Stimulated activated naive CD4-positive, alpha-beta T cell treated with Interleukin-2 at 50 U/mL for 16 hours (primary cell): ENCODE measurements around the gene ZBTB17.

Experiments used
- DNase-seq: peaks from one replicate; lab custom pipeline; 2025; lab: John Stamatoyannopoulos, UW

ZBTB17 gene

GRCh38 chr1:15960808-15961207 is 15.1 kb downstream of the ZBTB17 start:
- no peak for DNase-seq

DNA sequence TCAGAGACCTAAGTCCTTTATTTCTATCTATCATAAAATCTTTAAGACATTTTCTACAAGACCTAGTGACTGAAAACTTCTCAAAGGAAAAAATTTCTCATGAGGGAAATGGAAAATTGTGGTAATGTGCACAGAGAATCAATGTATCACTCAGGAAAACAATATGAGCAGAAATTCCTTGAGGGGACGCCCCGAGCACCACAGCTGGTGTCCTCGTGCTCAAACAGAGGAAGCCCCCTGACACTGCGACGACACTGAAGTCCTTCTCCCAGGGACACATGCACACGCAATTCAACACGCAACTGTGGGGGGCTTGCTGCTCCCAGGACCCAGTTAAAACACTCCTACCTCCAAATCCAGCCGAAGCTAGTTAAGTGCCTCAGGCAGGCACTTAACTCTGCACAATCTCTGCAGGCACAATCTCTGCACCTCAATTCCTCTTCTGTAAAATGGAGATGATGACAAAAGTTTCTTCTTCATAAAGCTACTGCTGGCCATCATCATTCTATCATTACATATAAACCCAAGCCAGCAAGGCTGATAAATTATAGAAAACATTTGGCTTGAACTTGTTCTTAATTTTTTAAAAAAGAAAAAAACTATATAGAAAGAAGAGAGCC is 16.0 kb downstream of the ZBTB17 start:
- peak; percentile 18 for DNase-seq

- DNase-seq, result no peak
Measured at GRCh38 chr1:15959424-15959823, 16.5 kb downstream of the ZBTB17 start.

DNA sequence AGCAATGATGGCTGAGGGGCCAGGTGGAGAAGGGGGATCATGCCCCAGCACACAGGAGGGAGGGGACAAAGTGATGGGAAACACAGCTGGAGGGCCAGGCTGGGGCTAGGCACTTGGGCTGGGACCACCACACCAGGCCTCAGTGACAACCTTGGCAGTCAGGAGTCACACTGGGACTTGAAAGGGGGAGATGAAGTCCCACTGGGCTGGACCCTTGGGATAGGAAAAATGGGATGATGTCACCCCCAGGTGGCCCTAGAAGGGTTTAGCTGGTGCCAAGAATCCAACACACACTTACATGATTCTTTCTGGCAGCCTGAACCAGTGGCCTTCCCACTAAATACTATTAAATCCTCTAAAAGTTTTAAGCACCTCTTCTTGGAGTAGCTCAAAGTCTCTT is 17.1 kb downstream of the ZBTB17 start:
- no peak for DNase-seq

DNA sequence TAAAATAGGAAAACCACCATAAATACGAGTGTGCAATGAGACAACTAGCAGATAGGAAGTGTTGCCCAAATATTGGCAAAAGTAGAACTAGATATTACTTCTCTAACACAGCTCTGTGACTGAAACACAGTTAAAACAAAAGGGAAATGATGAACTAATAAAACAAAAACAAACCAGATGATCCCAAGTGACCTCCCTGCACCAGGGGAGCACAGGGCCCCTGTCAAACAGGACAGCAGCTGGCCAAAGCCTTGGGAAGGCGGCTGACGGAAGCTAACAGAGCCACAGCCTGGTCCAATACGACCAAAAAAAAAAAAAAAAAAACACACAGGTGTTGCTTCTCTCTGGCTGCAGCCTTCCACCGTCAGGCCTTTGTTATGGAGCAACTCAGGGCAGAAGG is 17.8 kb downstream of the ZBTB17 start:
- no peak for DNase-seq

GRCh38 chr1:15957221-15958095 is 18.4 kb downstream of the ZBTB17 start:
- DNase-seq, result no peak

DNA sequence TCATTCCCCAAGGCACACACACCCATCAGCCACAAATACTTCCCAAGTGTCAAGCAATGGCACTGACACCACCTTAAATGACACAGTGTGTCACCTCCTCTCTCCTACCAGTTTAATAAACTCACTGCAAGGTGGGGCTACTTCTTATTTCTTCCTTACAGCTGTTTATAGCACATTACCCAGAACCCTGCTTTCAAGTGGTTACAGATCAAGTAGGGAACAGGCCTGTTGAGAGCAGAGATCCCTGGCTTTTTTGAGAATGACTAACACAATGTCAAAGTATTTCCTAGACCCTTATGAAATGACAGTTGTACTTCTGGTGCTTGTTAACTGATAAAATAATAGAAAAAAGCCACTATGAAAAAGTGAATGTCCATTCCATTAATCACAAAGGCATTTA is 19.8 kb downstream of the ZBTB17 start:
- no peak for DNase-seq

GRCh38 chr1:15955552-15955951 is 20.3 kb downstream of the ZBTB17 start:
- DNase-seq, result no peak

- no peak for DNase-seq
Measured at GRCh38 chr1:15954316-15954715, 21.6 kb downstream of the ZBTB17 start.

GRCh38 chr1:15953791-15954241 is 22.1 kb downstream of the ZBTB17 start:
- DNase-seq, result no peak

GRCh38 chr1:15953294-15953771 is 22.6 kb downstream of the ZBTB17 start:
- DNase-seq, result no peak

DNA sequence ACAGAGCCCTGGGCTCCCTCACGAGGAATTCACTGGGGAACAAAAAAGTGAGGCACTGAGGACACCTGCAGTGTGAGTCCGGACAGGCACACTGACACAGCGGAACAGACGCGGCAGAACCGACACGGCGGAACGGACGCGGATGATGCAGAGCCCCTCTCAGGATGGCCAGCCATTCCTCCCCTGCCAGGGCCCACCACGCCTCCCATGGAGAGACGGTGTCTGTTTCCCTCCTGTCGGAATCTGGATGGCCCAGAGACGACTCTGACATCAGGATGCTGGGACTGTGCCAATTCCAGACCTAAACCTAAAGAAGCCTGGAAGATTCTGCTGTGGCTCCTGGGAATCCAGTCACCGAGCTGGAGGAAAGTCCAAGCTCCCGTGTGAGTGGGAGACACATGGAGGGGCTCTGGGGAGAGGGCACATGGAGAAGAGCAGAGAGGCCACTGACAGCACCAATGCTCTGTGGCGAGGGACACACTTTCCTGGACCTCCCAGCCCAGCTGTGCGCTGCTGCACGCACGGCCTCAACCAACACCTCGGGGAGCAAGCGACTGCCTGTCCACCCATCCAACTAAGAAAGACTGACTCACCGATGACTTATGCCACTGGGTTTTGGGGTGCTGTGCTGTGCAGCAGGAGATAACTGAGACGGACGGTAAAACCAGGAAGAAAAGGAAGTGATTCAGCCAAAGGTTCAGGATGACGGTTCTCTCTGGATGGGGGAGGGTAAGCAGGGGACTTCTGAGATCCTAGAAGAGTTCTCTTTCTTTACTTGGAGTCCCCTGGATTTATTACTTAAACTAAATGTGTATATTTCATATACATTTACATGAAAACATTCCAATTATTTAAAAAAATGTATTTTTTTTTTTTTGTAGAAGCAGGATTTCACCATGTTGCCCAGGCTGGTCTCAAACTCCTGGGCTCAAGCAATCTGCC is 23.3 kb downstream of the ZBTB17 start:
- DNase-seq, result peak; percentile 19

DNA sequence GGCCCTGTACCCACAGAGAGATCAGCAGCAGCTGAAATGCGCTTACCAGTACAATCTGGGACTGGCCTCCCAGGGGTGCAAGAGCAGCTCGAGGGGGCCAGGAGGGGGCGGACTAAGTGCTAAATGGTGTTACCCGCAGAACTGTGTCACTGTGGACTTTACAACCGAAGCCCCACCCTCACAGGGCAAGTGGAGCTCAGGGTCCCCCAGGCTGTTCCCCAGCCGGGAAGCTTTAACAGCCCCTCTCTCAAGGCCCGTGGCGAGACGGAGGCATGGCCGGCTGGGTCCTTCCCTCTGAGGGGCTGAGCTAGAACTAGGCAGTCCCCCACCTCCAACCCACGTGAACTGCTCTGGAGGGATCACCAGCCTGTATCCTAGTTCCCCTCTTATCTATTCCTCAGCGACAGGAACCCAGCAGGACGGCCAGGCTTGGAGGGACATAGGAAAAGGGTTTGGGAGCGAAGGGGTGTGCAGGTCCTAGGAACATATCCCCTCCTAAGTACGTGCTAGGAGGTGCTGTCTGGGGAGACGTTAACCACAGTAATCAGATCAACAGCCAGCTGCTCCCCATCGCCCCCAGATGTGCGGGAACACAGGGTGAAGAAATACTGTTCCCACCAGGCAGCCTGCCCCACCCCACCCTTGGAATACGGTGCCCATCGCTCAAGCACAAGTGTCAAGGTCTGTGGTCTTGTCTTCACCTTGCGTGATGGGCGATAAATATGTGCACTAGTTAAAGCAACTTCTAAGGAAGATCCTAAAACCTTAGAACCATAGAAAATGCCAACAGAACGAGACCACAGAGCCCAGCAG is 24.4 kb downstream of the ZBTB17 start:
- peak; percentile 57 for DNase-seq

DNA sequence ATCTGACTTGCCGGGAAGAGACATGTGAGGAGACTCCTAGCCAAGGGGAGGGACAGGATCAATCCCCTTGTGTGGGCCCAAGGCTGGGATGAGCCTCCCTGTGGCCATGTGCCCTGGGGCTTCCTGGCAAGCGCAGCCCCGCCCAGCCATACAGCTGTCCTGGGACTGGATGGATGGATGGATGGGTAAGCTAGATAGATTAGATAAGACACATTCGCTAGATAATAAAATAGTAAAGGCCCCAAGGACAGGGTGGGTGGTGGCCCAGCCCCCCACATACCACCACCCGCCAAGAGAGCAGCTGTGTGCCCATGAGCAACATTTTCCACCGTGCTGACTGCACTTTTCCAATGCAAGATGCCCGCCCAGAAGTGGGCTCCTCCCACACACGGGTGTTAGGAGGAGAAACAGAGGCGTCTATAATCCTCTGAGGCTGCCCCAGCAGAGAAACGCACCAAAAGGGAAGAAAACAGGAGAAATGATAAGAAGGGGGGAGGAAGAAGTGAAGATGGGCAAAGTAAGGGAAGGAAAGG is 25.1 kb downstream of the ZBTB17 start:
- peak; percentile 79 for DNase-seq

- DNase-seq, result peak; percentile 66
Measured at GRCh38 chr1:15950302-15950701, 25.6 kb downstream of the ZBTB17 start.

DNA sequence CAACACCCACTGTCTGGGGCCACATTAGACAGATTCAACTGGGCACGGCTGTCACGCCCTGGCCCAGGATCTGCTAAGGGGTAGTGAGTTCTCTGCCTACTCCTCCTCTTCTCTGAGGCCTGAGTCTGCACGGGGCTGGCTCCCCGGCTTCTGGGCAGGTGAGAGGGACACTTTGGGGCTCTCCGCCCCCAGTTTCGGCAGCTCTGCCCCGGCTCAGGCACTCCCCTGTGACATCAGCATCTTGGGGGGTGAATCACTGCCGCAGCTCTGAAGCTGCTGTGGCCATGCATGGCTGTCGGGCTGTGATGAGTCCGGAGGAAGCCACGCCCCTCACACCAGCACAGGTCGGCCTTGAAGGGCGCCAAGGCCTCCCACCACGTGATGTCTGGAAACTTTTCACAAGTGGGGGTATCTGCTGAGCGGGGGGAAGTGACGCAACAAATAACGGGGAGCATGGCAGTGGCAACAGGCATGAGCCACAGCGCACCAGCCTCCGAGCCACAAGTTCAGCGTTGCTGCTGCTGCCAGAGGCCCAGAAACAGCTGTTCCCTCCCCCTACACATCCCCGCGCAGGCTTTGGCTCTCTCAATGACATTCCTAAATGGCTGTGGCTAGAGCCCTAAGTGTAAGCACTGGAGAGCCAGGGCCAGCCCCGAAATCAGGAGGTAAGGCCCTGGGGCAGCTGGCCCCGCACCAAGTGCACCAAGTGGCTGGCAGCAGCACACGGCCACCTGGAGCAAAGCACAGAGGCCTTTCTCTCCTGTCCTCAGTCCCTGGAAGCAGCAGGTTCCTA is 26.3 kb downstream of the ZBTB17 start:
- DNase-seq, result peak; percentile 94

DNA sequence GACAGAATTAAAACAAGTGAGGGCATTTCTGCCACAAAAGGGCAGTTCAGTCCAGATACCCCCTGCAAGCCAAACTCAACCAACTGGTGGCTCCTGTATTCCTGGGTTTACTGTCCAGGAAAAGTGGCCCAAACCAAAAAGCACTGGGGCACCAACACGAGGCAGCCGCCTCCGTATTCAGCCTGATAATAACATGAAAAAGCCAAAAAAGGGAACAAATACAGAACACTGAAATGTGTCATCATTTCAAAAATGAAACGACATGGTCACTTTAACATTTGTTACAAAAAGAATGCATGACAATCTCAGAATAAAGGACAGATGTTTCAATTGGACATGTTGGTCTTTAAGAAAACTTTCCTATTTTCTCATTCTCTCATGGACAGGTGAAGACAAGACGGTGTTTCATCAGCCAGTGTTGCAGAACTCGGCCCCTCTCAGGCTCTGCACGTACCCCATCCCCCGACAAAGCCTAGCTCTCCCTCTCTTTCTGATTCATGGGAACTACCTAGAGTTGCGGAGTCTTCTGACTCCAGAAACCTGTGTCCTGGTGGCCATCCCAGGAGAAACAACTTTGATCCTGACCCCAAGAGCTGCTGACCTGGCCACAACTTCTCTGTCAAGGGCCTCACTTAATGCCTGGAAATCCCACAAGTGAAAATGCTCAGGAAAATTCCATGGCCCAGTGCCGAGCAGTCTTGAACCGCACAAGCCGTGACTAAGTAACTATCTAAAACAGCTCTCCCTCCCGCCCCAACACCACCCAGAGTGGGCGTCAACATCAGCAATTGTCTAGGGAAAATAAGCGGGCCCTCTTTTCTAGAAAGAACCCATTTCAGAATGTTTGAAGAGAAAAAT is 27.1 kb downstream of the ZBTB17 start:
- peak; percentile 76 for DNase-seq

DNA sequence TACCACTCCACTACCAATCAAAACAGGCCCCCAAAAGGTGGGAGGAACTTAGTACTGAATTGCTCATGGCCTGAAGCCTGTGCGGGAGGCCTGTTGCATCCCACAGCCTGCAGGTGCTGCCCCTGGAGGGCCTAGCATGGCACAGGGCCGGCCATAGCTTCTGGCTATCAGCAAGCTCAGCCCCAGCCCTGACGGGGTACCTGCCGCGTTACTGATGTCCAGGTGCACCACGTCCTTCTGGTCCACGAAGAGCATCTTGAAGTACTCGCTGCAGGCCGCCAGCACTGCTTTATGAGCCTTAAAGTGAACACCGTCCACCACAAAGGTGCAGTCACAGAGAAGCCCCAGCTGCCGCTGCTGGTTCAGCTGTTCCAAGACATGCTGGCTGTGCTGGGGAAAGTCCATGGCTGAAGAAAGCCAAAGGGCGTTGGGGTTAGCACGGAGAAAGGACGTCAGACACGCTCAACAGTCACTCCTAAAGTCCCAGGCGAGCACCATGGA is 27.8 kb downstream of the ZBTB17 start:
- DNase-seq, result no peak
